ENCODE measurements around the gene SERINC3.
A peak's percentile ranks its signal among the peaks of the same experiment; 100 is the strongest.

Gene SERINC3

DNA sequence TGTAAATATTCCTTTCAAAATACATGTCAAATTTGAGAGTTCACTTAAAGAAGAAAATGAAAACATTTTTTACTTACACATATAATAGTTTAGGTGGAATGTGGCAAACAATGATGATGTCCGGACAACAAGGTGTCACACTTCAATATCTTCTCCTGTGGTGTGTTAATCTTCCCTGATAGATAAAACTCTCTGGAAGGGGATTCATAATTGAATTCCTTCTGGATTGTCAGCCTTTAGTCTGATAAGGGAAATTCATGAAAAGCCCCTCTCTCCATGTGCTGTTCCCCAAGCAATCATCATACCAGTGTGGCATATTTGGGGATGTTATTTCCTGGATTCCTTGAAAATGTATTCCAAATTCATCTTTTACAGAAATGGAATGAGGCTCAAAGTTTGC lies 971 bp upstream of the SERINC3 start:
- H3K4me3 ChIP-seq (replicated peaks; ENCODE audit: insufficient read depth, low read length), result no peak overlapping the region
- no peak for TF ChIP-seq GABPA (IDR thresholded peaks at IDR 0.05; ENCODE audit: low read depth)
- TF ChIP-seq POLR2AphosphoS5 (IDR thresholded peaks at IDR 0.05; ENCODE audit: low read depth), result no peak
- TF ChIP-seq SPI1 (IDR thresholded peaks at IDR 0.05; ENCODE audit: borderline replicate concordance, low read depth), result no peak
- no peak for TF ChIP-seq CTCF (IDR thresholded peaks at IDR 0.05; ENCODE audit: insufficient read depth, low read length)
- TF ChIP-seq REST (IDR thresholded peaks at IDR 0.05; ENCODE audit: insufficient replicate concordance, low read depth), result no peak
- no peak for DNase-seq (ENCODE audit: low read depth in 1 of 2, low spot score in 1 of 2)
- H3K27me3 ChIP-seq (ENCODE audit: insufficient read depth, poor library complexity, severe bottlenecking), result no peaks in the 10 kb centered on the region
- peak overlapping the region; percentile 90; the same call in 1 of the 2 replicates for H3K27ac ChIP-seq (replicated peaks)

- no peak for DNase-seq (ENCODE audit: low read depth in 1 of 2, low spot score in 1 of 2)
- peak overlapping the region; percentile 90 for H3K27ac ChIP-seq (replicated peaks)
Observed at GRCh38 chr20:44520881-44521280, 989 bp downstream of the SERINC3 start.

DNA sequence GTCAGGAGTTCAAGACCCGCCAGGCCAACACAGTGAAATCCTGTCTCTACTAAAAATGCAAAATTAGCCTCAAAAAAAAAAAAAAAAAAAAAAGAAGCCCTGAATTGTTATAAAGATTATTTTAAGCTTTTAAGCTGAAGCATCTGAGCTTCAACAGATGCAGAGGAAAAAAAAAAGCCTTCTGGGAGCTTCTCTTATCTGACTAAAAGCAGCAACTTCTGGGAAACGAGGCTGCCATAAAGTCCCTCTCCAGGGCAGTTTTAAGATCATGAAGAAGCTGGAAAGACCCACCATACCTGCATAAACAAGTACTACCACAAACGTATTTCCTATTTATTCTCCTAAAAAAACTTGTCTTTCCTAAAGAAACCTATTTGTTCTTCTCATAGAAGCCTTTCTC lies 3.6 kb downstream of the SERINC3 start:
- no peak for DNase-seq (ENCODE audit: low read depth in 1 of 2, low spot score in 1 of 2)
- Histone ChIP-seq H3K4me3 (replicated peaks; ENCODE audit: insufficient read depth, low read length) (no peak overlapping the region), H3K27me3 (ENCODE audit: insufficient read depth, poor library complexity, severe bottlenecking) (no peaks in the 10 kb centered on the region), H3K27ac (replicated peaks) (no peak overlapping the region)
- TF ChIP-seq GABPA (IDR thresholded peaks at IDR 0.05; ENCODE audit: low read depth), result no peak
- no peak for TF ChIP-seq SPI1 (IDR thresholded peaks at IDR 0.05; ENCODE audit: borderline replicate concordance, low read depth)
- TF ChIP-seq CTCF (IDR thresholded peaks at IDR 0.05; ENCODE audit: insufficient read depth, low read length), result no peak
- no peak for TF ChIP-seq POLR2AphosphoS5 (IDR thresholded peaks at IDR 0.05; ENCODE audit: low read depth)
- TF ChIP-seq REST (IDR thresholded peaks at IDR 0.05; ENCODE audit: insufficient replicate concordance, low read depth), result no peak

More at GRCh38 chr20:44520881-44521280, 989 bp downstream of the SERINC3 start:
- Histone ChIP-seq H3K4me3 (replicated peaks; ENCODE audit: insufficient read depth, low read length) (peak overlapping the region; percentile 100), H3K27me3 (ENCODE audit: insufficient read depth, poor library complexity, severe bottlenecking) (no peaks in the 10 kb centered on the region)
- TF ChIP-seq CTCF (IDR thresholded peaks at IDR 0.05; ENCODE audit: insufficient read depth, low read length), result no peak
- no peak for TF ChIP-seq POLR2AphosphoS5 (IDR thresholded peaks at IDR 0.05; ENCODE audit: low read depth)
- TF ChIP-seq GABPA (IDR thresholded peaks at IDR 0.05; ENCODE audit: low read depth), result no peak
- TF ChIP-seq REST (IDR thresholded peaks at IDR 0.05; ENCODE audit: insufficient replicate concordance, low read depth), result no peak
- no peak for TF ChIP-seq SPI1 (IDR thresholded peaks at IDR 0.05; ENCODE audit: borderline replicate concordance, low read depth)
